Ovary (tissue), 9 donors: Measurements from ENCODE around the gene ST7L. TPM values are rescaled to one million over a fixed set of nuclear protein-coding genes. Genes with fewer than 3 reads are reported as not detected.

Source experiments
- DNase-seq, 5 donors: peaks; one replicate each; pipeline ENCODE4 v3.0.0-alpha.2; 2019 to 2020
- H3K27ac ChIP-seq, 2 donors: fragments of 200-600 bp; one replicate each; pipeline versions ENCODE4 v1.5.1 to v1.8.0; 2019 to 2022
- H3K27me3 ChIP-seq: fragments of 200-600 bp; one replicate; pipeline ENCODE4 v1.8.0; 2022
- H3K36me3 ChIP-seq: fragments of 200-600 bp; sonication (generic); one replicate; pipeline ENCODE4 v1.5.1; 2019
- H3K4me1 ChIP-seq: one replicate; pipeline ENCODE4 v1.8.1; 2013; ENCODE audit warnings: mild to moderate bottlenecking, moderate library complexity; ENCODE audit not compliant: insufficient read depth
- H3K4me3 ChIP-seq: fragments of 200-600 bp; sonication (generic); one replicate; pipeline ENCODE4 v1.5.1; 2017
- H3K9me3 ChIP-seq, 2 donors: fragments of 200-600 bp in 1 of 2; sonication (generic) in 1 of 2; one replicate each; pipeline versions ENCODE4 v1.5.1 to v1.8.1; 2013 to 2019; ENCODE audit warnings: mild to moderate bottlenecking in 1 of 2, moderate library complexity in 1 of 2
- EP300 ChIP-seq: sonication (generic); formaldehyde crosslinking; IDR thresholded peaks from one replicate; pipeline ENCODE4 v1.6.1; 2017; ENCODE audit warnings: antibody characterized with exemption
- POLR2A ChIP-seq: fragments of 450-650 bp; IDR thresholded peaks from one replicate; pipeline ENCODE4 v1.6.1; 2017; ENCODE audit warnings: antibody characterized with exemption, mild to moderate bottlenecking, moderate library complexity
- WGBS, 3 donors: extraction: QIAGEN DNeasy Blood & Tissue Kit in 1 of 3; methylation state at CpG; one replicate each; pipeline versions ENCODE4 v1.1.5 to v1.1.7; 2013 to 2017; 5-methylcytosine and 5-hydroxymethylcytosine counted together
- intact Hi-C, 4 donors: fragments of 100-400 bp; cut with DNase I; formaldehyde crosslinking; loops; one replicate each; pipeline versions ENCODE4 v1.11.0 to v1.15.1; 2022 to 2023
- polyA plus RNA-seq, 2 donors: library from polyadenylated mRNA; stranded (reverse); fragments of 200-250 nt in 1 of 2; fragments of 350-450 nt in 1 of 2; fragmentation: Illumina TruSeq in 1 of 2; extraction: RNeasy Lipid Tissue Mini Kit (QIAGEN cat#74804) in 1 of 2; gene quantifications; one replicate each; pipeline ENCODE4 v1.2.3, GENCODE V29; 2013 to 2014
- total RNA-seq, 7 donors: library from RNA; depleted of rRNA in 2 of 7; stranded (reverse); fragments of >200 nt in 2 of 7; fragmentation: NEBNext Ultra II Directional in 3 of 7; extraction: Animal tissue kit (Norgen Biotek cat#: 25700) in 3 of 7; gene quantifications; one replicate each; pipeline versions ENCODE4 v1.1.0 to v1.2.4, GENCODE V29; 2016 to 2023
- TF ChIP-seq, protein P1 (sequence below), 3 donors: fragments of 450-650 bp in 2 of 3; fragments of 200-600 bp in 1 of 3; IDR thresholded peaks; one replicate each; pipeline versions ENCODE4 v1.5.1 to v1.8.0; 2016 to 2022; ENCODE audit warnings: antibody characterized with exemption in 3 of 3, mild to moderate bottlenecking in 1 of 3
- donor health status: DM: no; HTN: no; CAD: no; lungs with moderate emphysema.
- donor health status: DM: no; HTN: no; CAD: no.
- donor health status: Bipolar disorder and iron deficiency.
- donor health status: DM: yes; HTN: yes; CAD: no.
- donor health status: DM: no; HTN: no; CAD: no.
- donor health status: DM: yes; HTN: yes; CAD: no.

ST7L gene
- total and polyA plus RNA-seq, 9 donors: 12.5 to 32.0 (median 22.3) TPM

DNA sequence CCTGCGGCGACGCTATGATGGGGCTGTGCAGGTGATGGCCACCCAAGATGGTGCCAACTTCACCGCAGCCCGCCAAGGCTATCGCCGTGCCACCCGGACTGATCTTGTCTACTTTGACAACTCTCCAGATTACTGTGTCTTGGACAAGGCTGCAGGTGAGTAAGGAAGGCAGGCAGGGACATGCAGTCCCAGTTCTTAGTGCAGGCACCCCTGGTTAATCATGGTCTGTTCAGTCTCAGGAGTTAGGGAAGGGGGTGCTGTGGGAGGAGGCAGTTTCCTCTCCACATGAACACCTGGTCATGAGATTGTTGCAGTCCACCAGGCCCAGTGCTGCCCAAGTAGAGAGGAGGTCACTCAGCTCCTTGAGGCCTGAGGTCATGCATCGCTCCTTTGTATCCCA is 101.7 kb downstream of the ST7L start:
- DNase-seq: peak in 1 of 5 donors; percentile 13
- H3K4me3 ChIP-seq: no peak overlapping the region
- no peaks in the 10 kb centered on the region for H3K9me3 ChIP-seq
- H3K27me3 ChIP-seq: no peaks in the 10 kb centered on the region
- intact Hi-C loops: loop anchor here in 1 of 4 donors (5.0 kb wide), 1 partner anchor 35 kb away; no protein-coding TSS in a partner anchor
- no peak for TF ChIP-seq POLR2A
- TF ChIP-seq, protein P1, sequence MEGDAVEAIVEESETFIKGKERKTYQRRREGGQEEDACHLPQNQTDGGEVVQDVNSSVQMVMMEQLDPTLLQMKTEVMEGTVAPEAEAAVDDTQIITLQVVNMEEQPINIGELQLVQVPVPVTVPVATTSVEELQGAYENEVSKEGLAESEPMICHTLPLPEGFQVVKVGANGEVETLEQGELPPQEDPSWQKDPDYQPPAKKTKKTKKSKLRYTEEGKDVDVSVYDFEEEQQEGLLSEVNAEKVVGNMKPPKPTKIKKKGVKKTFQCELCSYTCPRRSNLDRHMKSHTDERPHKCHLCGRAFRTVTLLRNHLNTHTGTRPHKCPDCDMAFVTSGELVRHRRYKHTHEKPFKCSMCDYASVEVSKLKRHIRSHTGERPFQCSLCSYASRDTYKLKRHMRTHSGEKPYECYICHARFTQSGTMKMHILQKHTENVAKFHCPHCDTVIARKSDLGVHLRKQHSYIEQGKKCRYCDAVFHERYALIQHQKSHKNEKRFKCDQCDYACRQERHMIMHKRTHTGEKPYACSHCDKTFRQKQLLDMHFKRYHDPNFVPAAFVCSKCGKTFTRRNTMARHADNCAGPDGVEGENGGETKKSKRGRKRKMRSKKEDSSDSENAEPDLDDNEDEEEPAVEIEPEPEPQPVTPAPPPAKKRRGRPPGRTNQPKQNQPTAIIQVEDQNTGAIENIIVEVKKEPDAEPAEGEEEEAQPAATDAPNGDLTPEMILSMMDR (IDR thresholded peaks at IDR 0.05): no peak
- TF ChIP-seq EP300: no peak
- no peaks in the 10 kb centered on the region for H3K4me1 ChIP-seq
- H3K36me3 ChIP-seq: no peaks in the 10 kb centered on the region
- WGBS, 3 donors: 94 to 99% (median 96%) methylated on average over 9 of the region's 9 CpGs
- H3K27ac ChIP-seq: no peak overlapping the region

DNA sequence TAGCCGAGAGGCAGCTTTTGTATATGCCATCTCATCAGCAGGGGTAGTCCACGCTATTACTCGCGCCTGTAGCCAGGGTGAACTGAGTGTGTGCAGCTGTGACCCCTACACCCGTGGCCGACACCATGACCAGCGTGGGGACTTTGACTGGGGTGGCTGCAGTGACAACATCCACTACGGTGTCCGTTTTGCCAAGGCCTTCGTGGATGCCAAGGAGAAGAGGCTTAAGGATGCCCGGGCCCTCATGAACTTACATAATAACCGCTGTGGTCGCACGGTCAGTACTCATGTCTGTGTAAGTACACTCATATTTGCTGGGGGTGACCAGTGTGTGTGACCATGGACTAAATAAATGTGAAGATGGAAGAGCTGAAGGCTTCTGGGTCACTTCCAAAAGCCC is 102.8 kb downstream of the ST7L start:
- Histone ChIP-seq H3K36me3 (no peaks in the 10 kb centered on the region), H3K4me3 (no peak overlapping the region), H3K9me3 (no peaks in the 10 kb centered on the region), H3K27me3 (no peaks in the 10 kb centered on the region), H3K27ac (no peak overlapping the region), H3K4me1 (no peaks in the 10 kb centered on the region)
- WGBS, 3 donors: 95% methylated on average over 14 of the region's 14 CpGs
- DNase-seq: no peak
- TF ChIP-seq POLR2A: no peak
- intact Hi-C loops: loop anchor here in 1 of 4 donors (5.0 kb wide), 1 partner anchor 34 kb away; no protein-coding TSS in a partner anchor

DNA sequence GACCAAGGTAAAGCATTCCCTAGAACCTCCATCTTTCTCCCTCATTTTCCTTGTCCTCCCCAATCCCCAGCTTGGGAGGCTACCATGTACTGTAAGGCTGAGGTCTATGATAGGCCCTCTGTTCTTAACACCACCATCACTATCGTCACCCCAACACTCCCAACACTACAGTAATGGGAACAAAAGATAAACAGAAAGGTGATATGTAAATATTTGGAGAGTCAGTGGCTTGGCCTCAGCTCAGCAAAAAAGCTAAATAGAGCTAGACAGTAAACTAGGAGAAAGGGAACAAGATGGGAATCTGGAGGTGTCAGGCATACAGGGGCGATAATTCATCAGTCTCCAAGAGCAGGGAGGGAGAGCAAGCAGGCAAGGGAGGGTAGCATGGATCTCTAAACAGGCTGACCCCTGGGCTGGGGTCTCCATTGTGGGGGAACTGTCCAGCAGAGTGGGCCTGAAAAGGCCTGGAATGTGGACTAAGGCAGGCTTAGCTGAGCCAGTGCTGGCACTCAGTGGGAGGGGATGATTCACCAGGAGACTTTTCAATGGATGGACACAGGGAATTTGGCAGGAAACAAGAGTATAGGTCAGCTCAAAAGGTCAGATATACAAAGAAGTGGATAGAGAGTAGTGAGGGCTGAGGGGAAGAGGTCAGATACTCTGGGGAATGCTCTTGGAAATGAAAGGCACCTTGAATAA is 103.5 kb downstream of the ST7L start:
- Histone ChIP-seq H3K27ac (no peak overlapping the region), H3K4me3 (no peak overlapping the region), H3K4me1 (no peaks in the 10 kb centered on the region), H3K27me3 (no peaks in the 10 kb centered on the region), H3K9me3 (no peaks in the 10 kb centered on the region), H3K36me3 (no peaks in the 10 kb centered on the region)
- intact Hi-C loops: loop anchor here in 1 of 4 donors (5.0 kb wide), 1 partner anchor 33 kb away; no protein-coding TSS in a partner anchor
- TF ChIP-seq POLR2A: no peak
- TF ChIP-seq, protein P1 (IDR thresholded peaks at IDR 0.05): no peak
- no peak for TF ChIP-seq EP300
- DNase-seq: no peak
- WGBS, 3 donors: 68 to 72% (median 70%) methylated on average over 2 of the region's 2 CpGs

DNA sequence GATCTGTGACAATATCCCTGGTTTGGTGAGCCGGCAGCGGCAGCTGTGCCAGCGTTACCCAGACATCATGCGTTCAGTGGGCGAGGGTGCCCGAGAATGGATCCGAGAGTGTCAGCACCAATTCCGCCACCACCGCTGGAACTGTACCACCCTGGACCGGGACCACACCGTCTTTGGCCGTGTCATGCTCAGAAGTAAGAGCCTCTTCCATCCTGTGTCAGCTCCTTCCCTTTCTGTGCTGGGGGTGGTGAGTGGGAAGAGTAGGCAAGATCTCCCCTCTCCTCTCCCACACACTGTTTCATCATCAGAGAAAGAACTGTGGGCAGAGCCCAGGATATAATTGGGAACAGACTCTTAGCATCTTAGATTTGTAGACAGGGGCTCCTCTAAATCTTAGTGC is 104.0 kb downstream of the ST7L start:
- Histone ChIP-seq H3K36me3 (no peaks in the 10 kb centered on the region), H3K4me3 (no peak overlapping the region), H3K4me1 (peaks cover 2% of the 10 kb centered on the region), H3K27ac (no peak overlapping the region), H3K9me3 (no peaks in the 10 kb centered on the region), H3K27me3 (no peaks in the 10 kb centered on the region)
- TF ChIP-seq EP300: no peak
- no peak for TF ChIP-seq POLR2A
- TF ChIP-seq, protein P1 (IDR thresholded peaks at IDR 0.05): no peak
- no peak for DNase-seq
- intact Hi-C loops: loop anchor here in 1 of 4 donors (5.0 kb wide), 1 partner anchor 33 kb away; no protein-coding TSS in a partner anchor
- 82 to 92% (median 91%) methylated on average over 12 of the region's 12 CpGs for WGBS, 3 donors
